ENCODE results near the gene TFAP2E.

TFAP2E gene

GRCh38 chr1:35573198-35574124, at the start of gene TFAP2E:
TFAP2E (plus strand) TSS chr1:35573314; CDS start chr1:35573578, 264 bp downstream.
- no peak for DNase-seq (ENCODE audit: low spot score)

- no peak for DNase-seq (ENCODE audit: low spot score)
Observed at GRCh38 chr1:35524106-35524505, 49.0 kb upstream of the TFAP2E start.

- DNase-seq (ENCODE audit: low spot score), result no peak
Observed at GRCh38 chr1:35530168-35530567, 42.9 kb upstream of the TFAP2E start.

GRCh38 chr1:35530946-35531345, 42.2 kb upstream of the TFAP2E start:
- DNase-seq (ENCODE audit: low spot score), result no peak

GRCh38 chr1:35531368-35531767, 41.7 kb upstream of the TFAP2E start:
- DNase-seq (ENCODE audit: low spot score), result no peak

GRCh38 chr1:35532497-35533223, 40.5 kb upstream of the TFAP2E start:
- DNase-seq (ENCODE audit: low spot score), result no peak

GRCh38 chr1:35533586-35533985, 39.5 kb upstream of the TFAP2E start:
- DNase-seq (ENCODE audit: low spot score), result no peak

- DNase-seq (ENCODE audit: low spot score), result no peak
Observed at GRCh38 chr1:35535243-35535642, 37.9 kb upstream of the TFAP2E start.

GRCh38 chr1:35536556-35537162, 36.5 kb upstream of the TFAP2E start:
- DNase-seq (ENCODE audit: low spot score), result no peak

- DNase-seq (ENCODE audit: low spot score), result no peak
Observed at GRCh38 chr1:35537806-35538205, 35.3 kb upstream of the TFAP2E start.

- peak; percentile 67 for DNase-seq (ENCODE audit: low spot score)
Observed at GRCh38 chr1:35539073-35539823, 33.9 kb upstream of the TFAP2E start.

- no peak for DNase-seq (ENCODE audit: low spot score)
Observed at GRCh38 chr1:35539824-35540261, 33.3 kb upstream of the TFAP2E start.

- peak; percentile 73 for DNase-seq (ENCODE audit: low spot score)
Observed at GRCh38 chr1:35544976-35545375, 28.1 kb upstream of the TFAP2E start.

GRCh38 chr1:35546614-35547013, 26.5 kb upstream of the TFAP2E start:
- DNase-seq (ENCODE audit: low spot score), result no peak

GRCh38 chr1:35553851-35554250, 19.3 kb upstream of the TFAP2E start:
- DNase-seq (ENCODE audit: low spot score), result no peak

GRCh38 chr1:35554266-35555211, 18.6 kb upstream of the TFAP2E start:
- DNase-seq (ENCODE audit: low spot score), result no peak

GRCh38 chr1:35555212-35555584, 17.9 kb upstream of the TFAP2E start:
- DNase-seq (ENCODE audit: low spot score), result no peak

GRCh38 chr1:35555601-35556477, 17.3 kb upstream of the TFAP2E start:
- no peak for DNase-seq (ENCODE audit: low spot score)

GRCh38 chr1:35556484-35557117, 16.5 kb upstream of the TFAP2E start:
- DNase-seq (ENCODE audit: low spot score), result no peak

Measured in CD4-positive, alpha-beta T cell treated with Interleukin-6 at 100 ng/mL for 8 hours (primary cell).